PC-3 (cell line): ENCODE measurements around the gene NSUN2.

Experiments
- CTCF ChIP-seq: fragments of 300-600 bp; sonication (generic); conservative IDR thresholded peaks from 2 replicates; pipeline ENCODE4 v1.5.1; 2017; ENCODE audit warnings: antibody characterized with exemption, low read depth, mild to moderate bottlenecking, low read length
- EZH2 ChIP-seq: fragments of 300-600 bp; sonication (generic); IDR thresholded peaks from one replicate; pipeline ENCODE4 v1.6.1; 2017; ENCODE audit warnings: antibody characterized with exemption, mild to moderate bottlenecking, low read length; ENCODE audit not compliant: unreplicated experiment
- EZH2phosphoT487 ChIP-seq: fragments of 300-600 bp; sonication (generic); IDR thresholded peaks from 2 replicates; pipeline ENCODE4 v1.6.1; 2018; ENCODE audit warnings: mild to moderate bottlenecking, antibody characterized with exemption, low read length, borderline replicate concordance

- no peak for TF ChIP-seq CTCF
- no peak for TF ChIP-seq EZH2phosphoT487
- no peak for TF ChIP-seq EZH2
Observed at GRCh38 chr5:6666762-6667161, 33.9 kb upstream of the NSUN2 start.
